ENCODE data around the gene GARRE1. TPM values are rescaled to one million over a fixed set of nuclear protein-coding genes. Genes with fewer than 3 reads are reported as not detected.
A peak's percentile ranks its signal among the peaks of the same experiment; 100 is the strongest.
"Not testable (repeated sequence)": the region's sequence is repeated elsewhere in the genome, so short reads cannot be mapped to it uniquely, and the experiment has no call there.

The GARRE1 gene
- total RNA-seq, 1 experiment from 2014 or later = 22.1 TPM

- Histone ChIP-seq H3K9me3 (ENCODE audit: low read length) (no peaks in the 10 kb centered on the region), H3K27ac (ENCODE audit: low read length) (no peak overlapping the region), H3K36me3 (ENCODE audit: insufficient read depth, low read length) (no peaks in the 10 kb centered on the region)
Measured at GRCh38 chr19:34236035-34236987, 18.0 kb upstream of the GARRE1 start.

DNA sequence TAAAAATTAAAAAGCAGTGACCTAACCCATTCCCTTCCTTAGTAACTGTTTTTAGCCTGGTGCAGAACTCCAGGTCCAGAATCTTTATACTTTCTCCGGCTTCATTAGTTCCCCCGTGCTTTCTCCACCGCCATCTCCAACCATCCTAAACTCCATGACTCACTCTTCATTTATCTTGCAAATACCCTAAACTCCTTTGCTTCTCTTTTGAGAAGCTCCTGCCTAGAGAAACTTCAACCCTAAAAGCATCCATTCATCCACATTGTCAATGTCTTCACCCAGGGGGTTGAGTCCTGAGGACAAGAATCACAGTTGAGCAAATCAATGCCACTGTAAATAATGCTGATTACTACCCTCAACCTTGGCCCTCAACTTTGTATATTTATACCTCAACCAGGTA is 17.1 kb upstream of the GARRE1 start:
- no peak overlapping the region for H3K27ac ChIP-seq (ENCODE audit: low read length)
- no peak overlapping the region for H3K4me3 ChIP-seq (ENCODE audit: low read length)
- no peaks in the 10 kb centered on the region for H3K27me3 ChIP-seq (ENCODE audit: low read length)
- no peaks in the 10 kb centered on the region for H3K9me2 ChIP-seq (replicated peaks; ENCODE audit: insufficient read depth, low read length)
- H3K9me3 ChIP-seq (ENCODE audit: low read length) = no peaks in the 10 kb centered on the region
- no peaks in the 10 kb centered on the region for H3K36me3 ChIP-seq (ENCODE audit: insufficient read depth, low read length)
- no peak overlapping the region for H3K9ac ChIP-seq (ENCODE audit: low read length)
- H2AFZ ChIP-seq (ENCODE audit: low read length) = no peak overlapping the region
- H3K79me2 ChIP-seq (ENCODE audit: low read length) = no peaks in the 10 kb centered on the region
- no peaks in the 10 kb centered on the region for H4K20me1 ChIP-seq (ENCODE audit: insufficient read depth, low read depth, low read length)
- H3K4me2 ChIP-seq (ENCODE audit: low read depth, low read length, poor library complexity, severe bottlenecking) = no peak overlapping the region
- peaks cover 5% of the 10 kb centered on the region; the same call in 1 of the 2 replicates for H3K4me1 ChIP-seq (ENCODE audit: low read length)
- no peak for DNase-seq

More at GRCh38 chr19:34236035-34236987, 18.0 kb upstream of the GARRE1 start:
- H3K4me2 ChIP-seq (ENCODE audit: low read depth, low read length, poor library complexity, severe bottlenecking) = no peak overlapping the region
- H3K27me3 ChIP-seq (ENCODE audit: low read length) = no peaks in the 10 kb centered on the region
- no peaks in the 10 kb centered on the region for H4K20me1 ChIP-seq (ENCODE audit: insufficient read depth, low read depth, low read length)
- H3K9ac ChIP-seq (ENCODE audit: low read length) = no peak overlapping the region
- no peak overlapping the region for H3K4me3 ChIP-seq (ENCODE audit: low read length)
- no peaks in the 10 kb centered on the region for H3K9me2 ChIP-seq (replicated peaks; ENCODE audit: insufficient read depth, low read length)
- no peaks in the 10 kb centered on the region for H3K79me2 ChIP-seq (ENCODE audit: low read length)
- peak; percentile 59 for DNase-seq
- H3K4me1 ChIP-seq (ENCODE audit: low read length) = peaks cover 5% of the 10 kb centered on the region; the same call in 1 of the 2 replicates
- H2AFZ ChIP-seq (ENCODE audit: low read length) = no peak overlapping the region

- Histone ChIP-seq H3K4me2 (ENCODE audit: low read depth, low read length, poor library complexity, severe bottlenecking) (no peak overlapping the region), H3K9me3 (ENCODE audit: low read length) (no peaks in the 10 kb centered on the region), H3K79me2 (ENCODE audit: low read length) (no peaks in the 10 kb centered on the region), H3K36me3 (ENCODE audit: insufficient read depth, low read length) (no peaks in the 10 kb centered on the region), H4K20me1 (ENCODE audit: insufficient read depth, low read depth, low read length) (no peaks in the 10 kb centered on the region), H3K27ac (ENCODE audit: low read length) (no peak overlapping the region), H2AFZ (ENCODE audit: low read length) (no peak overlapping the region), H3K4me3 (ENCODE audit: low read length) (no peak overlapping the region), H3K27me3 (ENCODE audit: low read length) (no peaks in the 10 kb centered on the region), H3K9me2 (replicated peaks; ENCODE audit: insufficient read depth, low read length) (no peaks in the 10 kb centered on the region), H3K4me1 (ENCODE audit: low read length) (peaks cover 5% of the 10 kb centered on the region), H3K9ac (ENCODE audit: low read length) (no peak overlapping the region)
- no peak for DNase-seq
Measured at GRCh38 chr19:34237939-34238338, 16.4 kb upstream of the GARRE1 start.

DNA sequence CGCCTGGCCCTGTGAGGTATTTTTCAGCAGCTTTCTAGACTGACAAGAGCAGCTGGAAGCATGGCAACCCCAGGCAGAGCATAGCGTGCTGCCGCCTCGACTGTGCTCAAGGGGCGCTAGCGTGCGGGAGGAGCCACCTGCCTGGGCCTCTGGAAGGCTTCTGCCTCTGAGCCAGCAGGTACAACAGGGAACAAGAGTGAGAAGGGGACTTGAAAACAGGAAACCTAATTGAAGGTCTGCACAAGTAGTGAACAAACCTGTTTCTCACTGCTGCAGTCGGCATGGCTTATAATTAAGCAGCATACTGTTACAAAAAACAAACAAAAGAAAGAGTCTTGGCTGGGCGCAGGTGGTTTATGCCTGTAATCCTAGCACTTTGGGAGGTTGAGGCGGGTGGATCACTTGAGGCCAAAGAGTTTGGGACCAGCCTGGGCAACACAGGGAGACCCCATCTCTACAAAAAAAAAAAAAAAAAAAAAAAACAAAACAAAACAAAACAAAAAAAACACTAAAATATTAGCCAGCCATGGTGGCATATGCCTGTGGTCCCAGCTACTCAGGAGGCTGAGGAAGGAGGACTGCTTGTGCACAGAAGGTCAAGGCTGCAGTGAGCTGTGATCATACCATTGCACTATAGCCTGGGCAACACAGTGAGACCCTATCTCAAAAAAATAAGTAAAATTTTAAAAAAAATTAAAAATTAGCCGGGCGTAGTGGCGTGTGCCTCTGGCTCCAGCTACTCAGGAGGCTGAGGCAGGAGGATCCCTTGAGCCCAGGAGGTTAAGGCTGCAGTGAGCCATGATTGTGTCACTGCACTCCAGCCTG is 12.6 kb upstream of the GARRE1 start:
- no peaks in the 10 kb centered on the region for H3K36me3 ChIP-seq (ENCODE audit: insufficient read depth, low read length)
- H3K4me1 ChIP-seq (ENCODE audit: low read length) = peaks cover 23% of the 10 kb centered on the region
- no peaks in the 10 kb centered on the region for H4K20me1 ChIP-seq (ENCODE audit: insufficient read depth, low read depth, low read length)

DNA sequence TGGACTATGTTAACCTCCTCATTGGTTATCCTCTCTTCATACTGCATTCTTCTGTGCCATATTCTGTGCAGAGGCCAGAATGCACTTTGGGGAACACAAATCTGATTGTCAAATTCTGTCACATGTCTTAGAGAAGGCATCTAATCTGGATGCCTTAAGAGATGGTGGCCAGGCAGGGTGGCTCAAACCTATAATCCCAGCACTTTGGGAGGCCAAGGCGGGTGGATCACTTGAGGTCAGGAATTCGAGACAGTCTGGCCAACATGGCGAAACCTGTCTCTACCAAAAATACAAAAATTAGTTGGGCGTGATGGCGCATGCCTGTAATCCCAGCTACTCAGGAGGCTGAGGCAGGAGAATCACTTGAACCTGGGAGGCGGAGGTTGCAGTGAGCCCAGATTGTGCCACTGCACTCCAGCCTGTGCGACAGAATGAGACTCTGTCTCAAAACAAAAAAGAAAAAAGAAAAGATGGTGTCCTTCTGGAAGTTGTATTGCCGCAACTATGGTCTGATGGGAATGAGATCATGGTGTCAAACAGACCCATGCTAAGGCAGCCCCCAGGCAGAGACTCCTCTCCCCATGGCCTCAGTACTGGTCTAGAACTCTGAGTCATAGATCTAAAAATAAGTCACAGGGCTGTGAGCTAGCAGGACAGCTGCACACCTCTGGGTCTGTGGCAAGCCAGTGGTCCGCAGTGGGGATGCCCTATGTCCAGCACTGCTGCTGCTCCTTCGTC is 11.0 kb upstream of the GARRE1 start:
- not testable (repeated sequence) for H3K79me2 ChIP-seq (ENCODE audit: low read length); H3K9me3 ChIP-seq (ENCODE audit: low read length); H3K9me2 ChIP-seq (replicated peaks; ENCODE audit: insufficient read depth, low read length); H2AFZ ChIP-seq (ENCODE audit: low read length); H4K20me1 ChIP-seq (ENCODE audit: insufficient read depth, low read depth, low read length); H3K9ac ChIP-seq (ENCODE audit: low read length); H3K36me3 ChIP-seq (ENCODE audit: insufficient read depth, low read length); H3K27me3 ChIP-seq (ENCODE audit: low read length); H3K4me3 ChIP-seq (ENCODE audit: low read length)
- DNase-seq = peak; percentile 54
- Histone ChIP-seq H3K27ac (ENCODE audit: low read length) (peak overlapping the region; percentile 54; the same call in 1 of the 2 replicates), H3K4me1 (ENCODE audit: low read length) (peaks cover 23% of the 10 kb centered on the region), H3K4me2 (ENCODE audit: low read depth, low read length, poor library complexity, severe bottlenecking) (peak overlapping the region; percentile 53)

More for the DNA sequence above, 12.6 kb upstream of the GARRE1 start:
- no peak overlapping the region for H2AFZ ChIP-seq (ENCODE audit: low read length)
- H3K9me2 ChIP-seq (replicated peaks; ENCODE audit: insufficient read depth, low read length) = no peaks in the 10 kb centered on the region
- no peak overlapping the region for H3K9ac ChIP-seq (ENCODE audit: low read length)
- H3K4me3 ChIP-seq (ENCODE audit: low read length) = no peak overlapping the region
- H3K27me3 ChIP-seq (ENCODE audit: low read length) = no peaks in the 10 kb centered on the region
- H3K9me3 ChIP-seq (ENCODE audit: low read length) = no peaks in the 10 kb centered on the region
- H3K4me2 ChIP-seq (ENCODE audit: low read depth, low read length, poor library complexity, severe bottlenecking) = no peak overlapping the region
- H3K79me2 ChIP-seq (ENCODE audit: low read length) = no peaks in the 10 kb centered on the region
- DNase-seq = peak; percentile 92
- H3K27ac ChIP-seq (ENCODE audit: low read length) = no peak overlapping the region

DNA sequence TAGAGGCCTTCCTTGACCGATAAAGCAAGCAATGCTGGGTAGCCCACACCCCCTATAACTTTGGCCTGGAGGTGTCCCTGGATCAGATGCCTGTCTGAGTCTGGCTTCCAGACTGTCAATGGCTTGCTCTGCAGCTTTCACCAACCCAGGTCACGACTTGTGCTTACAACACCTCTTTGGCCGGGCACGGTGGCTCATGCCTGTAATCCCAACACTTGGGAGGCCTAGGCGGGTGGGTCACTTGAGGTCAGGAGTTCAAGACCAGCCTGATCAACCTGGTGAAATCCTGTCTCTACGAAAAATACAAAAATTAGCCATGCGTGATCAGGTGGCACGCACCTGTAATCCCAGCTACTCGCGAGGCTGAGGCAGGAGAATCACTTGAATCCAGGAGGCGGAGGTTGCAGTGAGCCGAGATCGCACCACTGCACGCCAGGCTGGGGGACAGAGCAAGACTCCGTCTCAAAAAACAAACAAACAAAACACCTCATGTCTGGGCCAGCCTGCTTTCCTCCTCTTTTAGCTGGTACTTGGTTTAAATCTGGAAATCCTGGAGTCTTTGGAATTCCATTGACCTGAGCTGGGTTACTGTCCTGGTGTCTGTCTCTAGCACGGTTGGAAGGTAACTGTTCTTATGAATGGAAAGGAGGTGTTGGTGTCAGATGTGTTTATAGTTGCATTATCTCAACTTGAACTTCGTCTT is 10.3 kb upstream of the GARRE1 start:
- no peak for DNase-seq
- H3K4me2 ChIP-seq (ENCODE audit: low read depth, low read length, poor library complexity, severe bottlenecking) = peak overlapping the region; percentile 53
- no peaks in the 10 kb centered on the region for H3K9me3 ChIP-seq (ENCODE audit: low read length)
- H3K9me2 ChIP-seq (replicated peaks; ENCODE audit: insufficient read depth, low read length) = no peaks in the 10 kb centered on the region
- no peaks in the 10 kb centered on the region for H3K79me2 ChIP-seq (ENCODE audit: low read length)
- H4K20me1 ChIP-seq (ENCODE audit: insufficient read depth, low read depth, low read length) = no peaks in the 10 kb centered on the region
- peaks cover 23% of the 10 kb centered on the region for H3K4me1 ChIP-seq (ENCODE audit: low read length)
- no peaks in the 10 kb centered on the region for H3K36me3 ChIP-seq (ENCODE audit: insufficient read depth, low read length)
- no peak overlapping the region for H2AFZ ChIP-seq (ENCODE audit: low read length)
- H3K27ac ChIP-seq (ENCODE audit: low read length) = peak overlapping the region; percentile 54
- peak overlapping the region; percentile 13; the same call in 1 of the 2 replicates for H3K4me3 ChIP-seq (ENCODE audit: low read length)
- no peaks in the 10 kb centered on the region for H3K27me3 ChIP-seq (ENCODE audit: low read length)
- H3K9ac ChIP-seq (ENCODE audit: low read length) = peak overlapping the region; percentile 16; the same call in 1 of the 2 replicates

GRCh38 chr19:34244611-34245299 is 9.6 kb upstream of the GARRE1 start:
- no peaks in the 10 kb centered on the region for H4K20me1 ChIP-seq (ENCODE audit: insufficient read depth, low read depth, low read length)
- peak overlapping the region; percentile 54; the same call in 1 of the 2 replicates for H3K27ac ChIP-seq (ENCODE audit: low read length)
- DNase-seq = peak; percentile 83
- H3K4me3 ChIP-seq (ENCODE audit: low read length) = peak overlapping the region; percentile 13; the same call in 1 of the 2 replicates
- H3K4me1 ChIP-seq (ENCODE audit: low read length) = peaks cover 23% of the 10 kb centered on the region
- no peak overlapping the region for H2AFZ ChIP-seq (ENCODE audit: low read length)
- H3K79me2 ChIP-seq (ENCODE audit: low read length) = no peaks in the 10 kb centered on the region
- no peaks in the 10 kb centered on the region for H3K36me3 ChIP-seq (ENCODE audit: insufficient read depth, low read length)
- H3K9me3 ChIP-seq (ENCODE audit: low read length) = no peaks in the 10 kb centered on the region
- peak overlapping the region; percentile 53 for H3K4me2 ChIP-seq (ENCODE audit: low read depth, low read length, poor library complexity, severe bottlenecking)
- 0 out of 2 replicates have a peak overlapping the region, but pooled peaks have one; percentile 25 for H3K9ac ChIP-seq (ENCODE audit: low read length)
- no peaks in the 10 kb centered on the region for H3K9me2 ChIP-seq (replicated peaks; ENCODE audit: insufficient read depth, low read length)
- H3K27me3 ChIP-seq (ENCODE audit: low read length) = no peaks in the 10 kb centered on the region
